Embryonic facial prominence (tissue), 1 donor: ENCODE measurements around the gene ZNF423.

ENCODE experiments used
- DNase-seq: peaks from one replicate; pipeline ENCODE4 v3.0.0-alpha.2; 2016; ENCODE audit errors: extremely low spot score

The ZNF423 gene

GRCh38 chr16:49849037-49849753 is 6.7 kb downstream of the ZNF423 start:
- DNase-seq = no peak

GRCh38 chr16:49848530-49848929 is 7.4 kb downstream of the ZNF423 start:
- DNase-seq = no peak

GRCh38 chr16:49846800-49847199 is 9.1 kb downstream of the ZNF423 start:
- no peak for DNase-seq

GRCh38 chr16:49844359-49844758 is 11.6 kb downstream of the ZNF423 start:
- no peak for DNase-seq

GRCh38 chr16:49843758-49844157 is 12.2 kb downstream of the ZNF423 start:
- no peak for DNase-seq

GRCh38 chr16:49842972-49843371 is 12.9 kb downstream of the ZNF423 start:
- no peak for DNase-seq

- no peak for DNase-seq
Measured at GRCh38 chr16:49839017-49839825, 16.7 kb downstream of the ZNF423 start.

GRCh38 chr16:49838441-49839016 is 17.4 kb downstream of the ZNF423 start:
- DNase-seq = no peak

GRCh38 chr16:49837688-49838410 is 18.1 kb downstream of the ZNF423 start:
- DNase-seq = no peak

- DNase-seq = no peak
Measured at GRCh38 chr16:49836668-49837067, 19.2 kb downstream of the ZNF423 start.

- DNase-seq = no peak
Measured at GRCh38 chr16:49836218-49836617, 19.7 kb downstream of the ZNF423 start.

GRCh38 chr16:49835161-49835777 is 20.6 kb downstream of the ZNF423 start:
- DNase-seq = no peak

GRCh38 chr16:49834531-49835151 is 21.3 kb downstream of the ZNF423 start:
- peak; percentile 76 for DNase-seq

GRCh38 chr16:49833796-49834530 is 21.9 kb downstream of the ZNF423 start:
- DNase-seq = no peak

GRCh38 chr16:49833085-49833484 is 22.8 kb downstream of the ZNF423 start:
- DNase-seq = no peak

- DNase-seq = no peak
Measured at GRCh38 chr16:49832177-49832576, 23.7 kb downstream of the ZNF423 start.

GRCh38 chr16:49830873-49831272 is 25.0 kb downstream of the ZNF423 start:
- DNase-seq = no peak

- DNase-seq = no peak
Measured at GRCh38 chr16:49828533-49829267, 27.2 kb downstream of the ZNF423 start.

- no peak for DNase-seq
Measured at GRCh38 chr16:49827805-49828438, 28.0 kb downstream of the ZNF423 start.
